Measurements from ENCODE around the gene PIK3C3.

The PIK3C3 gene

GRCh38 chr18:42024131-42024530 is 69.1 kb downstream of the PIK3C3 start:
- no peaks in the 10 kb centered on the region for H3K27me3 ChIP-seq (replicated peaks; ENCODE audit: control insufficient read depth, insufficient read depth, low read length)
- DNase-seq (ENCODE audit: extremely low read depth, insufficient read length) = peak; percentile 14
- 0 out of 2 replicates have a peak, but pooled peaks cover under 1% of the 10 kb centered on the region for H3K36me3 ChIP-seq (ENCODE audit: control insufficient read depth, insufficient read depth, low read length)

GRCh38 chr18:42025491-42025890 is 70.5 kb downstream of the PIK3C3 start:
- Histone ChIP-seq H3K36me3 (ENCODE audit: control insufficient read depth, insufficient read depth, low read length) (peaks cover 2% of the 10 kb centered on the region; the same call in 1 of the 2 replicates), H3K27me3 (replicated peaks; ENCODE audit: control insufficient read depth, insufficient read depth, low read length) (no peaks in the 10 kb centered on the region), H3K4me3 (replicated peaks; ENCODE audit: low read depth, low read length) (peak overlapping the region; percentile 20; the same call in 1 of the 2 replicates)
- TF ChIP-seq CTCF (IDR thresholded peaks at IDR 0.05; ENCODE audit: insufficient read depth, low read length, poor library complexity, severe bottlenecking) = no peak
- DNase-seq (ENCODE audit: extremely low read depth, insufficient read length) = no peak

More at GRCh38 chr18:42024131-42024530, 69.1 kb downstream of the PIK3C3 start:
- no peak overlapping the region for H3K4me3 ChIP-seq (replicated peaks; ENCODE audit: low read depth, low read length)
- no peak for TF ChIP-seq CTCF (IDR thresholded peaks at IDR 0.05; ENCODE audit: insufficient read depth, low read length, poor library complexity, severe bottlenecking)

- no peak for TF ChIP-seq CTCF (IDR thresholded peaks at IDR 0.05; ENCODE audit: insufficient read depth, low read length, poor library complexity, severe bottlenecking)
- Histone ChIP-seq H3K36me3 (ENCODE audit: control insufficient read depth, insufficient read depth, low read length) (peaks cover 2% of the 10 kb centered on the region; the same call in 1 of the 2 replicates), H3K27me3 (replicated peaks; ENCODE audit: control insufficient read depth, insufficient read depth, low read length) (no peaks in the 10 kb centered on the region), H3K4me3 (replicated peaks; ENCODE audit: low read depth, low read length) (peak overlapping the region; percentile 20; the same call in 1 of the 2 replicates)
- DNase-seq (ENCODE audit: extremely low read depth, insufficient read length) = peak; percentile 67
Observed at GRCh38 chr18:42025974-42026625, 71.1 kb downstream of the PIK3C3 start.

GRCh38 chr18:42028247-42028832 is 73.3 kb downstream of the PIK3C3 start:
- TF ChIP-seq CTCF (IDR thresholded peaks at IDR 0.05; ENCODE audit: insufficient read depth, low read length, poor library complexity, severe bottlenecking) = peak; percentile 78

GRCh38 chr18:42029092-42029491 is 74.1 kb downstream of the PIK3C3 start:
- Histone ChIP-seq H3K36me3 (ENCODE audit: control insufficient read depth, insufficient read depth, low read length) (peaks cover 4% of the 10 kb centered on the region; the same call in 1 of the 2 replicates), H3K4me3 (replicated peaks; ENCODE audit: low read depth, low read length) (no peak overlapping the region), H3K27me3 (replicated peaks; ENCODE audit: control insufficient read depth, insufficient read depth, low read length) (no peaks in the 10 kb centered on the region)
- TF ChIP-seq CTCF (IDR thresholded peaks at IDR 0.05; ENCODE audit: insufficient read depth, low read length, poor library complexity, severe bottlenecking) = no peak
- DNase-seq (ENCODE audit: extremely low read depth, insufficient read length) = no peak

More at GRCh38 chr18:42028247-42028832, 73.3 kb downstream of the PIK3C3 start:
- no peak overlapping the region for H3K4me3 ChIP-seq (replicated peaks; ENCODE audit: low read depth, low read length)
- peaks cover 4% of the 10 kb centered on the region; the same call in 1 of the 2 replicates for H3K36me3 ChIP-seq (ENCODE audit: control insufficient read depth, insufficient read depth, low read length)
- no peak for DNase-seq (ENCODE audit: extremely low read depth, insufficient read length)
- no peaks in the 10 kb centered on the region for H3K27me3 ChIP-seq (replicated peaks; ENCODE audit: control insufficient read depth, insufficient read depth, low read length)

All from GM06990 (cell line).